ENCODE data around the gene UNC93A.
"Not testable (repeated sequence)": the region's sequence is repeated elsewhere in the genome, so short reads cannot be mapped to it uniquely, and the experiment has no call there.

Gene UNC93A

DNA sequence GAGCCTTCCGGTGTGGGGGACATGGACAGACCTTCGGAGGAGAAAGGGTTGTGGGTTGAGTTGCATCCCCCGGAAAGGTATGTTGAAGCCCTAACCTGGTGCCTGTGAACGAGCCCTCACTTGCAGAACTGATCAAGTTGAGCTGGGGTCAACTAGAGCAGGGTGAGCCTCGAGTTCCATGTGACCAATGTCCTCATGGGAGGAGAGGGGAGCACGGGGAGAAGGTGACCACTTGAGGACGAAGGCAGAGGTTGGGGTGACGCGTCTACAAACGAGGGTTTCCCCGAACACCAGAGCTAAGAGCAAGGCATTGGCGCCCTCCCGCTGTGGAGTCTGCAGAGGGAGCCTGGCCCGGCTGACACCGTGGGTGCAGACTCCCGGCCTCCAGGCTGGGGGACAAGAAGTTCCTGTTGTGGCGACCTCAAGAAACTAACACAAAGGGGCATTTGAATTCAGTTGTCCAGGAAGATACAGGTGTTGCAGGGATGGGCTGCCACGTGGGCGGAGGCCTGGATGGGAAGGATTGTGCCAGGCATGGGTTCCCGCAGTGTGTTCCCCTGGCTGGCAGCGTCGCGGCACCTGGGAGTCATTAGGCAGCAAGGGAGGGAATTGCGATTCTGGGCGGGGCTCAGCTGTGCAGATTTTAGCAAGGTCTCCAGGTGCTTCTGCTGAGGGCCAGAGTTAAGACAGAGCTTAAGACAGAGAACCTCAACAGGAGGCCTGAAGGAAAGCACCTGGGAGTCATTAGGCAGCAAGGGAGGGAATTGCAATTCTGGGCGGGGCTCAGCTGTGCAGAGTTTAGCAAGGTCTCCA lies 20.4 kb upstream of the UNC93A start:
- DNase-seq (ENCODE audit: low read depth, low spot score), result no peak

DNA sequence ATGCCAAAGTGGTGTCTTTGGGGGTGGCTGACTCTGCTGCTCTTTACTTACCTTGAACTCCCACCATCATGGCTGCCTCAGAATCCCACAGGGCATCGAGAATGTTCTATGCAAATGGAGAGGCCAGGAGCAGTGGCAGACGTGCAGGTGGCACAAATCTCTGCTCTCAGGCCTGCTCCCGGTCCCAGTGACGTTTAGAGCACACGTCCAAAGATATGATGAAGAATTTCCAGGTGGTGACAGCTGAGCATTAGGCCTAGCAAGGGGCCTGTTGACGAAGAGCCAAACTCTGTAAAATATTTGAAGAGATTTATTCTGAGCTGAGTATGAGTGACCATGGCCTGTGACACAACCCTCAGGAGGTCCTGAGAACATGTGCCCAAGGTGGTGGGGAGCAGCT lies 19.0 kb upstream of the UNC93A start:
- DNase-seq (ENCODE audit: low read depth, low spot score), result no peak

GRCh38 chr6:167272696-167273379 lies 18.3 kb upstream of the UNC93A start:
- no peak for DNase-seq (ENCODE audit: low read depth, low spot score)

DNA sequence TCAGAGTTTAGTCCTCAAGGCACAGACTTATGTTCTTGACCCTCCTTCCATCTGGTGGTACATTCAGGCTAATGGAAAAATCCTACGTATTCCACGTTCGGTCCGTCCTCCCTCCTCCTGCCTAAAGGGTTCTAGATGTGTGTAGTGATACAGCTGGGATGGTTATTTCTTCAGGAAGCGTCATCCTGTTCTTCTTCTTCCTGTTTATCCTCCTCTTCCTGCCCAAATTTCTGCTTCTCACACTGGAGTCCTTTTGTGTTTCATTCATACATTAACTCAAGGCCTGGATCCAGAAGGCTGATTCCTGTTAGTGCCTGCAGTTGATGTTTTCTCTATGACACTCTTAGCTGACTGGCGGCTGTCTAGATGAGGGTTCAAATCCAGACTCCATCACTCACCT lies 16.8 kb upstream of the UNC93A start:
- no peak for DNase-seq (ENCODE audit: low read depth, low spot score)

- no peak for DNase-seq (ENCODE audit: low read depth, low spot score)
Observed at GRCh38 chr6:167275001-167275400, 16.1 kb upstream of the UNC93A start.

DNA sequence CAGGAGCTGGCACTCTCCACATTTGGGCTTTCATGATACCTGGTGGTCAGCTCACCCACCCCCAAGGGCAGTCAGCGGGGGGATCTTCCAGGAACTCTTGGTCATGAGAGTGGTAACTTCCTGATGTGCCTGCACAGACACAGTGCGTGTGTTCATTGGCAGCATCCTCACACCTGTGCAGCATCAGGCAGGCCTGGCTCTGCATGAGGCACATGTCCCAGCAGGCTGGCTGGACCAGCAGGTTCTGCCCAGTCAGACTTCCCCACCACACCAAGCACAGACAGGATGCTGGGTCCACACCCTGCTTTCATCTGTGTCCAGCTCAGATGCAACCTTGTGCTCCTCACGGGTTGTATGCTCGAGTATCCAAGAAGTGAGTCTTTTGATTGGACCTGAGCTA lies 15.7 kb upstream of the UNC93A start:
- no peak for DNase-seq (ENCODE audit: low read depth, low spot score)

DNA sequence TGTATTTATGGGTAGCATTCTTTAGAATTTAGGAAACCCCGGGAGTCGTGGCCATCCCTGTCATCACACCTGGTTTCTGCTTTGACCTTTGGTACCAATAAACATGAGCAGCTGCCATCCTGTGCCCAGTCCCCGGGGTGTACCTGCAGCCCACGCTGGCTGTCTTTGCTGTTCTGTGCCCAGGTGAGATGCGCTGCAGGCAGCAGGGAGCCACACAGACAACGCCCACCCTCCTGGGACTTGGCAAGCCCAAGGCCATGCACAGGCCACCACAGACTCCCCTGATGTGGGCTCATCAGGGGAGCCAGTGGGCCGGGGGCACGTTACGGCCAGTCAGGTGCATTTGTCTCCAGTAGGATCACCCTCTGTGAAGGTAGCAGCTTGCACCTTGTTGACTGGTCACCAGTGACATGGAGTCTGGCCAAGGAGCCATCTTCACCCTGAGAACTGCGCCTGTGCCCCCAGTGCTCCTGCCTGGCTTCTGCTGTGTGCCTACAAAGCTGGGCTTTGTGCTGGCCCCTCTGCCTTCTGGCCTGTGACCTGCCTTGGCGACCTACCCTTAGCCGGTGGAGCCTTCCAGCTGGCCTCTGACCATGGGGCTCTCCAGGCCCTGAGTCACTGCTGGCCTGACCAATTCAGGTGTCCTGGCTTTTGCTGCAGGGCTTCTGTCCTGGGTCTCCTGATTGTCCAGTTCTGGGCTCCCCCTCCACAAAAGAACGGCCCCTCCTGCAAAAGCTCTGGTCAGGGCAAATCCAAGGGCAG lies 14.2 kb upstream of the UNC93A start:
- no peak for DNase-seq (ENCODE audit: low read depth, low spot score)

DNA sequence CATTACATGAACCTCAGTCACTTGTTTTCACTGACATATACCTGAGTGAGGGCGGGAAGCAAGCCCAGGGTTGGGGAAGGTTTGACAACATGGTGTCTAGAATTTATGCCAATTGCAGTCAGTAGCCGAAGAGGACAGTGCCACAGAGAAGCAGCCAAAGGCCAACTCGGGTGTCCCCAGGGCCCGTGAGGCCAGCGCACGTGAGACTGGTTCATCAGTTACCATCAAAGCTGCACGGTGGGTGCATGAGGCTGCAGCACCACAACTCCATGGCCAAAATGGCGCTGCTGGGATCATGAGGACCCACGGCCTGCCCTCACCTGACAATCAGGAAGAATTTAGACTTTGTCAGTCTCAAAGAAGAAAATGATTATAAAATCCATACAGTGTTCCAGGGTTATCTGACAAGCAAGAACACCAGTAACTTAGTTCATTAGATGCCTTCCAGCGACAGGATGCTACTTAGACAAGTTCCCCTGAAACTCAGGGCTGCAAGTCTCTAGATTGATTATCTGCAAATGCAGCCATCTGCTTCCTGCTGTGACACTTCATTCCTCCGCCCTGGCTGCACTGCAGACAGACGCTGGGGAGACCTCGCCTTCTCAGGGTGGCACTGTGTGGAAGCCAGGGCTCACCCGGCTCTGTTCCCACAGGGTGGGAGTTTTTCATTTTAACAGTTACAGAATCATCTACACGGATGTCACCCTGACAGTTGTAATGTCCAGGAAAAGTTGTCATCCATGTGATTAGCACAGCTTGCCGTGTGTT lies 12.8 kb upstream of the UNC93A start:
- not testable (repeated sequence) for DNase-seq (ENCODE audit: low read depth, low spot score)

GRCh38 chr6:167279766-167280446 lies 11.2 kb upstream of the UNC93A start:
- no peak for DNase-seq (ENCODE audit: low read depth, low spot score)

GRCh38 chr6:167280466-167280865 lies 10.6 kb upstream of the UNC93A start:
- DNase-seq (ENCODE audit: low read depth, low spot score), result not testable (repeated sequence)

DNA sequence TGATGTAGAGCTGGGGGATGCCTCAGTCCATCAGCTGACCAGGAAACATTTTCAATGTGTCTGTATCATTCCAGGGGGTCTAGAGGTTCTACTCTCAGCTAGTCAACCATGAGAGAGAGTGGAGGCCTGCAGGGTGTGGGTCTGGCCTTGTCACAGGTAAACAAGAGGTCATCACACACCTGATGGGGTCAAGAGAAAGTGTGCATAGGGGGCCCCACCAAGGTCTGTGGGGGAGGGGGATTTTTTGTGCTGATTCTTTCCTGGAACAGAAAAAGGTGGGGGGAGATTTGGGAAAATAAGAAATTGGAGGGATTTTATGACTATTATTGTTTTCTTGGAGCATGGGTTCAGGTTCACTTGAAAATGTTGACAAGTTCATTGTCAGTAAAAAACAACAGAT lies 8.9 kb upstream of the UNC93A start:
- DNase-seq (ENCODE audit: low read depth, low spot score), result no peak

DNA sequence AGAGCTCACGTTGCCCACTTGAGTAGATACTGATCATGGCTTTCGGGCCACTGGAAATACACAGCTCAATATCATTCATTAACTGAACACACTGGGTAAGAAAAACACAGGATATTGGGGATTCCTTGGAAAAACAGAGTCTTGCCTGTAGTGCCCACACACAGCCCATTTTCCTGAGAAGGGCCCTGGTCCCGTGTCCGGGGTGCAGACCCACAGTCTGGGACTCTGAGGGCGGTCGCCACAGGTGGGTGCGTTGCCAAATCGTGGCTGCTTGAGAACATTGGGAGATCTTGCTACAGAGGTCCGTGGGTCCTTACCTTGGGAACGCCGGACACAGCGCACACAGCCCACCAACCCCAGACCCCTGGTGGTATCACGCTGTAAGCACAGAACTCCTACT lies 6.5 kb upstream of the UNC93A start:
- not testable (repeated sequence) for DNase-seq (ENCODE audit: low read depth, low spot score)

- no peak for DNase-seq (ENCODE audit: low read depth, low spot score)
Observed at GRCh38 chr6:167285077-167285770, 5.9 kb upstream of the UNC93A start.

GRCh38 chr6:167287513-167288048 lies 3.5 kb upstream of the UNC93A start:
- no peak for DNase-seq (ENCODE audit: low read depth, low spot score)

DNA sequence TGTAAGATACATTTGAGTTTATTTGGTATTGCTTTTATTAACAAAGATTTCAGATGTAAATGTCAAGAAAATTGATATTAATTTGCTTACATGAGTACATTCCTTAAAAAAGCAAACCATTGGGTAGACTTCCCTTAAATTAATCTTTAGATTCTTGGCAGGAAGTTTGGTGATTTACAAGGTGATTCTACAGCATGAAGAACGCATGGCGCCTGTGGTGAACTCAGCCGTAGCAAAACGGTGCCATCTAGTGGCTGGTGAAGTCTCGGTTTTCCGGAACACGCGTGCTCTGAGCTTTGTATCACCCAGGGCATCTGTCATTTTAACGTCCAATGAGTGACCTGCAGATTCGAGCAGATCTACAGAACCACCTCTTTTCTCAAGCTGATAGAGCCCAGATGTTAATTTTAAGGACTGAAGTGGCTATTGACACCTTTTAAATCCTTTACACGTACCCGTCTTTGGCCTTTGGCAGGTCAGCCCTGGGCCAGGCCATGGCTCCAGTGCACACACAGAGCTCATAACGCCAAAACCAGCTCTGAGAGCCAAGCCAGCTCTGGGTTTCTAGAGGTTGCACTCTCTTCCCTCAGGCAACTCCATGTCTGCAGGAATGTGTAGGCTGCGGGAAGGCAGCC lies 2.4 kb upstream of the UNC93A start:
- not testable (repeated sequence) for DNase-seq (ENCODE audit: low read depth, low spot score)

GRCh38 chr6:167289291-167289690 lies 1.8 kb upstream of the UNC93A start:
- not testable (repeated sequence) for DNase-seq (ENCODE audit: low read depth, low spot score)

DNA sequence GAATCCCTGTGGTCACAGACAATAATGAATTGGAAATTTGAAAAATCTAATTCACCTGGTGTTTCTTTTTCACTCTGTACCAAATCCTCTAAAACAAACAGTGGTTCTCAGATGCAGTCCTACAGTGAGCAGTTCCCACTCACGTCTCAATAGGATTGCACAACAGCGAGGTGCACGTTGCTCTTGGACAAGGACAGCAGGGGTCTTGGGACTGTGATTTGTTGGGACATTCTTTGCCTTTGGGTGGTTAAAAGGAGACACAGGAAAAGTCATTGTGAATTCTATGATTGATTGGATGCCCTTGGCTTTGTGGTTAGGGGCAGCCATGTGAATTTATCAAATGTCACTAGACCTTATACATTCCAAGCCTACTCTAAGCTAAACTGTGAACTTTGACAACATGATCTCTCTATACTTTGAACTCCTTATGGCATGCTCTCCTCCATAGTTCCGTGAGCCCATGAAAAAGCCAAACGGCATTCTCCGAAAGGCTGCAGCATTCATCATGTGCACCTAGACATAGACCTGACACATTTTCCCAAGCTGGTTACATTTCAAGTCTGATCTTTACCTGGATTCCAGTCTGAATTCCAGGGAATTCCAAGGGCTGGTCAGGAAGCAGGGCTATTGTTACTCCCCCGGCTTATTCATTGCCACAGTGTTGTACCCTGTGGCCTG lies 647 bp downstream of the UNC93A start:
- no peak for DNase-seq (ENCODE audit: low read depth, low spot score)

GRCh38 chr6:167292301-167293087 lies 1.4 kb downstream of the UNC93A start:
- no peak for DNase-seq (ENCODE audit: low read depth, low spot score)
